NB4 (cell line): ENCODE measurements around the gene DNAI4.

Experiments used
- CTCF ChIP-seq: IDR thresholded peaks from one replicate; pipeline ENCODE4 v1.5.1; 2012; ENCODE audit warnings: low read depth, low read length
- POLR2A ChIP-seq: IDR thresholded peaks from 2 replicates; pipeline ENCODE4 v1.6.1; 2011; ENCODE audit warnings: mild to moderate bottlenecking; ENCODE audit not compliant: insufficient read length; ENCODE audit errors: extremely low read depth

GRCh38 chr1:66852870-66853269 lies 71.8 kb downstream of the DNAI4 start:
- TF ChIP-seq CTCF, result no peak
- no peak for TF ChIP-seq POLR2A
